OCI-M1 (cell line): ENCODE data around the gene GAST.
"Not testable (repeated sequence)": the region's sequence is repeated elsewhere in the genome, so short reads cannot be mapped to it uniquely, and the experiment has no call there.

Experiments used
- DNase-seq: peaks from one replicate; lab custom pipeline; 2025; lab: John Stamatoyannopoulos, UW

GAST gene

GRCh38 chr17:41683441-41684007, 28.6 kb upstream of the GAST start:
- DNase-seq, result no peak

GRCh38 chr17:41684035-41684434, 28.1 kb upstream of the GAST start:
- DNase-seq, result no peak

GRCh38 chr17:41685753-41686152, 26.4 kb upstream of the GAST start:
- not testable (repeated sequence) for DNase-seq

- no peak for DNase-seq
Measured at GRCh38 chr17:41686281-41686680, 25.9 kb upstream of the GAST start.

- DNase-seq, result peak; percentile 85
Measured at GRCh38 chr17:41687828-41688640, 24.1 kb upstream of the GAST start.

- DNase-seq, result peak; percentile 99
Measured at GRCh38 chr17:41688641-41689496, 23.3 kb upstream of the GAST start, which contains the start of gene EIF1. Gene EIF1 (plus strand): TSS chr17:41688885. CDS start chr17:41689039, 154 bp downstream.

- DNase-seq, result peak; percentile 87
Measured at GRCh38 chr17:41689497-41690299, 22.4 kb upstream of the GAST start.

- DNase-seq, result no peak
Measured at GRCh38 chr17:41690497-41690896, 21.6 kb upstream of the GAST start.

- no peak for DNase-seq
Measured at GRCh38 chr17:41691031-41691777, 20.9 kb upstream of the GAST start.

- DNase-seq, result no peak
Measured at GRCh38 chr17:41692722-41693521, 19.2 kb upstream of the GAST start.

GRCh38 chr17:41695134-41695661, 16.9 kb upstream of the GAST start:
- DNase-seq, result peak; percentile 16

GRCh38 chr17:41695954-41696757, 16.0 kb upstream of the GAST start:
- peak; percentile 89 for DNase-seq

GRCh38 chr17:41697122-41697962, 14.8 kb upstream of the GAST start:
- peak; percentile 87 for DNase-seq

GRCh38 chr17:41700843-41701242, 11.3 kb upstream of the GAST start:
- DNase-seq, result not testable (repeated sequence)

- no peak for DNase-seq
Measured at GRCh38 chr17:41702712-41703111, 9.4 kb upstream of the GAST start.

GRCh38 chr17:41705271-41705991, 6.7 kb upstream of the GAST start:
- DNase-seq, result no peak
